K562 (cell line): ENCODE measurements around the gene DNAAF1. TPM values are rescaled to one million over a fixed set of nuclear protein-coding genes. Genes with fewer than 3 reads are reported as not detected.

Experiments
- CTBP1 ChIP-seq: fragments of 450-650 bp; IDR thresholded peaks from 2 replicates; pipeline ENCODE4 v1.6.1; 2016; ENCODE audit warnings: borderline replicate concordance
- NUFIP1 ChIP-seq: fragments of 450-650 bp; IDR thresholded peaks from 2 replicates; pipeline ENCODE4 v1.6.1; 2018; ENCODE audit not compliant: partially characterized antibody
- RREB1 ChIP-seq: fragments of 250-450 bp; sonication (Bioruptor Pico); IDR thresholded peaks from 2 replicates; pipeline ENCODE4 v1.4.0; 2020
- ZBTB40 ChIP-seq, 2 experiments: fragments of 450-650 bp in 1 of 2; sonication (generic) in 1 of 2; formaldehyde crosslinking in 1 of 2; IDR thresholded peaks; 2 replicates each; pipeline versions ENCODE4 v1.7.1 to v1.9.0; 2016 to 2022; ENCODE audit warnings: inconsistent platforms in 1 of 2, mild to moderate bottlenecking in 1 of 2, missing genetic modification reagents in 1 of 2
- polyA plus RNA-seq, 8 experiments: library from polyadenylated mRNA; depleted of rRNA in 4 of 8; stranded (reverse) in 5 of 8; unstranded in 3 of 8; fragments of >200 nt; fragmentation: Nextera tagmentation in 2 of 8; fragmentation: Illumina TruSeq in 1 of 8; extraction: Ambion mirVana in 2 of 8; extraction: Trizol in 1 of 8; gene quantifications; 2 replicates each; pipeline versions ENCODE4 v1.2.1 to v1.2.3, GENCODE V29; 2011 to 2014; ENCODE audit warnings: inconsistent platforms in 1 of 8, missing spikeins in 1 of 8
- total RNA-seq, 7 experiments: library from RNA; depleted of rRNA in 6 of 7; stranded (reverse); fragments of >200 nt in 6 of 7; fragmentation: Illumina TruSeq in 2 of 7; extraction: Trizol in 2 of 7; gene quantifications; 2 replicates each; pipeline versions ENCODE4 v1.2.1 to v1.2.3, GENCODE V29; 2011 to 2021; ENCODE audit warnings: low replicate concordance in 1 of 7
- TF ChIP-seq, protein P1 (sequence below): sonication (generic); formaldehyde crosslinking; IDR thresholded peaks from 2 replicates; pipeline ENCODE4 v1.8.0; 2023; ENCODE audit warnings: missing genetic modification reagents, mild to moderate bottlenecking, borderline replicate concordance

Gene DNAAF1
- total and polyA plus RNA-seq, 9 of the 15 experiments (the other 6 are each of a cell fraction or from before 2014, with no cell fraction given) = 0.01 TPM; not detected in 8

DNA sequence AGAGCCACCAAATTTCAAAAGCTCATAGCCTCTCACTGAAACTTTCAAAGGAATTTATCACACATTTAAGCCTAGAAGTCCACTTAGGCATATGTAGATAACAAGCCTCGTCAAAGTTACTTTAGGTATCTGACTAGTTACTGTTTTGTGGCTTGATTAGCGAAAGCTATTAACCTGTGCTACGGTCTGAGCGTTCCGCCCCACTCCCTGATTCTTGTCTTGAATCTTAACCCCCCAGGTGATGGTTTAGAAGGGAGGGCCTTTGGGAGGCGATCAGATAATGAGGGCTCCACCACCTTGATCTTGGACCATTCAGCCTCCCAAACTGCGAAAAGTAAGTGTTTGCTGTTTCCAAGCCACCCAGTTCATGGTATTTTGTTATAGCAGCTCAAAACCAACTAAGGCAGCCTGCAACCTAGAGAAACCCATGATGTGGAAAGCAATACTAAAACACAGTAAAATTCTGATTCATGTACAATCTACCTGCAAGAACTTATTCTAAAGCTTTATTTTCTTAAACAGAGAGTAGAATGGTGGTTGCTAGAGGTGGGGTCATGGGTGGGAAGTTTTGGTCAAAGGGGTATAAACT lies 7.2 kb upstream of the DNAAF1 start (continued):
- TF ChIP-seq ZBTB40 (IDR thresholded peaks at IDR 0.05) (0 out of 2 replicates have a peak, but pooled peaks have one; percentile 32), ZBTB40 (CRISPR knock-in tag; IDR thresholded peaks at IDR 0.05) (no peak), NUFIP1 (peak; percentile 19), RREB1 (CRISPR knock-in tag) (0 out of 2 replicates have a peak, but pooled peaks have one; percentile 21), CTBP1 (peak; percentile 47; the same call in 1 of the 2 replicates)
- TF ChIP-seq, protein P1, sequence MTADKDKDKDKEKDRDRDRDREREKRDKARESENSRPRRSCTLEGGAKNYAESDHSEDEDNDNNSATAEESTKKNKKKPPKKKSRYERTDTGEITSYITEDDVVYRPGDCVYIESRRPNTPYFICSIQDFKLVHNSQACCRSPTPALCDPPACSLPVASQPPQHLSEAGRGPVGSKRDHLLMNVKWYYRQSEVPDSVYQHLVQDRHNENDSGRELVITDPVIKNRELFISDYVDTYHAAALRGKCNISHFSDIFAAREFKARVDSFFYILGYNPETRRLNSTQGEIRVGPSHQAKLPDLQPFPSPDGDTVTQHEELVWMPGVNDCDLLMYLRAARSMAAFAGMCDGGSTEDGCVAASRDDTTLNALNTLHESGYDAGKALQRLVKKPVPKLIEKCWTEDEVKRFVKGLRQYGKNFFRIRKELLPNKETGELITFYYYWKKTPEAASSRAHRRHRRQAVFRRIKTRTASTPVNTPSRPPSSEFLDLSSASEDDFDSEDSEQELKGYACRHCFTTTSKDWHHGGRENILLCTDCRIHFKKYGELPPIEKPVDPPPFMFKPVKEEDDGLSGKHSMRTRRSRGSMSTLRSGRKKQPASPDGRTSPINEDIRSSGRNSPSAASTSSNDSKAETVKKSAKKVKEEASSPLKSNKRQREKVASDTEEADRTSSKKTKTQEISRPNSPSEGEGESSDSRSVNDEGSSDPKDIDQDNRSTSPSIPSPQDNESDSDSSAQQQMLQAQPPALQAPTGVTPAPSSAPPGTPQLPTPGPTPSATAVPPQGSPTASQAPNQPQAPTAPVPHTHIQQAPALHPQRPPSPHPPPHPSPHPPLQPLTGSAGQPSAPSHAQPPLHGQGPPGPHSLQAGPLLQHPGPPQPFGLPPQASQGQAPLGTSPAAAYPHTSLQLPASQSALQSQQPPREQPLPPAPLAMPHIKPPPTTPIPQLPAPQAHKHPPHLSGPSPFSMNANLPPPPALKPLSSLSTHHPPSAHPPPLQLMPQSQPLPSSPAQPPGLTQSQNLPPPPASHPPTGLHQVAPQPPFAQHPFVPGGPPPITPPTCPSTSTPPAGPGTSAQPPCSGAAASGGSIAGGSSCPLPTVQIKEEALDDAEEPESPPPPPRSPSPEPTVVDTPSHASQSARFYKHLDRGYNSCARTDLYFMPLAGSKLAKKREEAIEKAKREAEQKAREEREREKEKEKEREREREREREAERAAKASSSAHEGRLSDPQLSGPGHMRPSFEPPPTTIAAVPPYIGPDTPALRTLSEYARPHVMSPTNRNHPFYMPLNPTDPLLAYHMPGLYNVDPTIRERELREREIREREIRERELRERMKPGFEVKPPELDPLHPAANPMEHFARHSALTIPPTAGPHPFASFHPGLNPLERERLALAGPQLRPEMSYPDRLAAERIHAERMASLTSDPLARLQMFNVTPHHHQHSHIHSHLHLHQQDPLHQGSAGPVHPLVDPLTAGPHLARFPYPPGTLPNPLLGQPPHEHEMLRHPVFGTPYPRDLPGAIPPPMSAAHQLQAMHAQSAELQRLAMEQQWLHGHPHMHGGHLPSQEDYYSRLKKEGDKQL (CRISPR knock-in tag) = 0 out of 2 replicates have a peak, but pooled peaks have one; percentile 26
